ENCODE data around the gene MCF2L. TPM values are rescaled to one million over a fixed set of nuclear protein-coding genes. Genes with fewer than 3 reads are reported as not detected.

Gene MCF2L
- total RNA-seq, 4 donors from 2014 or later = 10.2 to 25.4 (median 16.9) TPM

GRCh38 chr13:113146750-113147149, 177.7 kb downstream of the MCF2L start:
- peaks cover 0 to 2% (median 0%) of the 10 kb centered on the region in 4 donors for H3K27me3 ChIP-seq
- no peak overlapping the region for H3K27ac ChIP-seq
- TF ChIP-seq POLR2A (IDR thresholded peaks at IDR 0.05) (no peak), CTCF (IDR thresholded peaks at IDR 0.05) (no peak)
- peaks cover 0 to under 1% (median 0%) of the 10 kb centered on the region in 3 donors for H3K4me1 ChIP-seq
- no peaks in the 10 kb centered on the region for H3K9me3 ChIP-seq
- no peak overlapping the region for H3K4me3 ChIP-seq
- H3K36me3 ChIP-seq = peaks cover 0 to 6% (median 0%) of the 10 kb centered on the region in 3 donors
- intact Hi-C loops (cut with DNase I) = no loop called here
- WGBS, 2 donors = 50 to 80% methylated on average over 1 to 9 of the region's 9 CpGs
- DNase-seq = no peak

GRCh38 chr13:113147206-113147605, 178.2 kb downstream of the MCF2L start:
- no peak for DNase-seq
- TF ChIP-seq CTCF (IDR thresholded peaks at IDR 0.05) (no peak), POLR2A (IDR thresholded peaks at IDR 0.05) (no peak)

GRCh38 chr13:113148407-113148806, 179.4 kb downstream of the MCF2L start:
- Histone ChIP-seq H3K27me3 (peaks cover 0 to 19% (median 0%) of the 10 kb centered on the region in 4 donors), H3K27ac (no peak overlapping the region), H3K9me3 (no peaks in the 10 kb centered on the region), H3K36me3 (peaks cover 0 to 6% (median 0%) of the 10 kb centered on the region in 3 donors), H3K4me3 (no peak overlapping the region), H3K4me1 (peaks cover 7 to 17% (median 12%) of the 10 kb centered on the region in 3 donors)
- TF ChIP-seq CTCF (IDR thresholded peaks at IDR 0.05) (no peak), POLR2A (IDR thresholded peaks at IDR 0.05) (no peak)
- 89% methylated on average over 10 to 13 of the region's 13 CpGs for WGBS, 2 donors
- no peak for DNase-seq
- intact Hi-C loops (cut with DNase I) = no loop called here

More at GRCh38 chr13:113147206-113147605, 178.2 kb downstream of the MCF2L start:
- WGBS, 2 donors = 73 to 82% methylated on average over 4 to 8 of the region's 8 CpGs
- H3K27ac ChIP-seq = no peak overlapping the region
- H3K4me3 ChIP-seq = no peak overlapping the region
- peaks cover 0 to 5% (median 2%) of the 10 kb centered on the region in 3 donors for H3K4me1 ChIP-seq
- no peaks in the 10 kb centered on the region for H3K9me3 ChIP-seq
- H3K27me3 ChIP-seq = peaks cover 0 to 7% (median 0%) of the 10 kb centered on the region in 4 donors
- intact Hi-C loops (cut with DNase I) = no loop called here
- H3K36me3 ChIP-seq = peaks cover 0 to 6% (median 0%) of the 10 kb centered on the region in 3 donors

- TF ChIP-seq POLR2A (IDR thresholded peaks at IDR 0.05) (no peak), CTCF (IDR thresholded peaks at IDR 0.05) (no peak)
- intact Hi-C loops (cut with DNase I) = no loop called here
- no peak for DNase-seq
These were observed 180.0 kb downstream of the MCF2L start for GRCh38 chr13:113148940-113149503.

More at GRCh38 chr13:113148940-113149503, 180.0 kb downstream of the MCF2L start:
- Histone ChIP-seq H3K27me3 (peaks cover 0 to 20% (median 0%) of the 10 kb centered on the region in 4 donors), H3K27ac (no peak overlapping the region), H3K4me1 (peaks cover 9 to 19% (median 15%) of the 10 kb centered on the region in 3 donors), H3K36me3 (peaks cover 0 to 1% (median 0%) of the 10 kb centered on the region in 3 donors), H3K9me3 (no peaks in the 10 kb centered on the region), H3K4me3 (no peak overlapping the region)
- WGBS, 2 donors = 89 to 90% methylated on average over 25 to 29 of the region's 38 CpGs

Other genes with a start within 250 kb of the MCF2L start
- not detected for gene F7, start 136.6 kb downstream of the MCF2L start, total RNA-seq
- gene F10, start 153.6 kb downstream of the MCF2L start, total RNA-seq = 10 to 100 TPM in 1 of 4 donors, 1 to 10 TPM in 2, under 1 TPM in 1; 0.61 to 21.6 (median 4.5) TPM
- gene PROZ, start 189.4 kb downstream of the MCF2L start, total RNA-seq = not detected
- gene PCID2, start 239.5 kb downstream of the MCF2L start, total RNA-seq = 10 to 100 TPM; 21.0 to 47.9 (median 33.6) TPM
- gene CUL4A, start 240.4 kb downstream of the MCF2L start, total RNA-seq = 100 to 1,000 TPM in 1 of 4 donors, 10 to 100 TPM in 3; 55.8 to 110 (median 76.8) TPM